NCI-H2107 treated with DMSO at 0.1 percent for 48 hours (cell line): ENCODE data around the gene CA5A.
"Not testable (repeated sequence)": the region's sequence is repeated elsewhere in the genome, so short reads cannot be mapped to it uniquely, and the experiment has no call there.

ENCODE experiments used
- DNase-seq: peaks from one replicate; lab custom pipeline; 2025; ENCODE audit not compliant: unreplicated experiment; lab: John Stamatoyannopoulos, UW

The CA5A gene

DNA sequence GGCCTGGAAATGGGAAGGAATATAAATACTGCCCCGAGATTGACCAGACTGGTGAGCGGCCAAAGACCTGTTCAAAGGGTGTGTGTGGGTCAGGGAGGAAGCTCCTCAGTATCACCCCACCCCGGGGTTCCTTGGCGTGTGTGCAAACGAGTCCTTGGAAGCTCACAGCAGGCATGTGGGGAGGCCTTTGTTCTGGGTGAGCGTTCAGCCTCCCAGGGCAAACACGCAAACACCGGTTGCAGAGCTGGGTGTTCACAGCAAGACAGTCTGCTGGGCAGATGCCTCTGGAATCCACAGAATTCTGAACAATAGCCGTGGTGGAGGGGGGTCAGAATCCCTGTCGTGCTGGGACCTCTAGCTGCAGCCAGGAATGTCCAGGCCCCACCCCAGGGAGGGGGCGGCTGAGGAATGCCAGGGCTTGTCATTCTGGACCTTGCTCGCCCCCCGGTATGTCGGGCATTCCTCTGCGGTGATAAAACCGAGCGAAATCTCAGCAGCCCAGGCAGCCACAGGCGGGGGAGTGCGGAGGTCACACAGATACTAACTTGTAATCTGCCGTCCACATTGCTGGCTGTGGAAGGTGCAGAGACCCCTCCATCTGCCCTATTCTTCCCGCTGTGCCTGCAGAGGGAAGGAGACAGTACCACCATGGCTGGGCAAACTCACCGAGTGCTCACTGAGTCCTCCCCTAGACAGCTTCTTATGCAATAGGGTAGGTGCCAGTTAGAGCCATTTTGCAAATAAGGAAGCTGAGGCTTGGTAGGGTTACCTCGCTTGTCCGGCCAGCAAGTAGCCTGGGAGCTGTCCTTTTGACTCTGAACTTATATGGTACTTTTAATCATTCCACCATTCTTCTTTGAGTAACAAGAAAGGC is 65.7 kb downstream of the CA5A start:
- not testable (repeated sequence) for DNase-seq

DNA sequence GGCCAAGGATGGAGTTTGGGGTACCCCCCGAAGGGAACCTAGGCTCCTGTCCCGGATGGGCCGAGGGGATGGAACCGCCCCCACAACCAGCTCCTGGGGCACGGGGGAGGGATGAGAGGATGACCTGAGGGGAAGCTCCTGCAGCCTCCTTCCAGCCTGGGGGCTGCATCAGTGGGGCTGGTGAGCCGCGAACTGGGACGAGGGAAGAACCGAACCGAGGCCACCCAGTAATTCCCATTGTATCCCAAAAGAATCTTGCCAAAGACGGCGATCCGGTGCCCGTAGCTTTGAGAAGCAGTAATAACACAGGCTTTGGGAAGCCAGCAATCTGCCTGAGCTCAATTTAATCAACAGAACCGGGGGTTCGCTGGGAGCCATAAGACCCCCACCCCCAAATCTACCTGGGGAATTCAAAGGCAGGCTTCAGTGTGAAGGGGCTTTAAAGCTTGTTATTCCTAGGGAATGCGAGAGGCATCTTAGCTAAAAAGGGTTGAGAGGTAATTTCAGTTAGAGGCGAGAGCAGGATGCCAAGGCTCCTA is 66.4 kb downstream of the CA5A start:
- DNase-seq: not testable (repeated sequence)

- DNase-seq: not testable (repeated sequence)
Measured at GRCh38 chr16:87869061-87869878, 67.1 kb downstream of the CA5A start, which contains the start of gene SLC7A5. TSS of gene SLC7A5 (minus strand) at chr16:87869507. CDS start at chr16:87869422, 85 bp downstream.

- DNase-seq: peak; percentile 21
Measured at GRCh38 chr16:87868254-87869029, 67.9 kb downstream of the CA5A start.

DNA sequence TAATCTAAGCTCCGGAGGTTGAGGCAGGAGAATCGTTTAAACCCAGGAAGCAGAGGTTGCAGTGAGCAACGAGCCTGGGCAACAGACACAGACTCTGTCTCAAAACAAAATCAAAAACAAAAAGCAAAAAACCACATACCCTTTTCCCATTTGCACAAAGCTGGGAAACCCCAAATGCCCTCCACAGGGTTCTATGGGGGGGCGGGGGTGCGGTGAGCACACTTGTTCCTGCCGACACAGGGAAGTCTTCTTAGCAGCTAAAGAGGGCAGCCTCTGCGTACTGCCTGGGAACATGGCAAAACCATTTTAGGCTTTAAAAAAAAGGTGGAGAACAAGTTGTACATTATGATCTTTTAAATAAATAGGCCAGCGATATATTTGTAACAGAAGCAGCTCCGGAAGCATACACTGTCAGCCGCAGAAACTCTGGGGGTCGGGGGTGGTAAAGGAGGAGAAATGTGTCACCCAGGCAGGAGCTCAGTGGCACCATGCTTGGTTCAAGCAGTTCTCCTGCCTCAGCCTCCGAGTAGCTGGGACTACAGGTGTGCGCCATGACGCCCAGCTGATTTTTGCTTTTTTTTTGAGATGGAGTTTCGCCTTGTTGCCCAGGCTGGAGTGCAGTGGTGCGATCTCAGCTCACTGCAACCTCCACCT is 70.3 kb downstream of the CA5A start:
- DNase-seq: not testable (repeated sequence)

- DNase-seq: no peak
Measured at GRCh38 chr16:87864331-87864989, 71.9 kb downstream of the CA5A start.

DNA sequence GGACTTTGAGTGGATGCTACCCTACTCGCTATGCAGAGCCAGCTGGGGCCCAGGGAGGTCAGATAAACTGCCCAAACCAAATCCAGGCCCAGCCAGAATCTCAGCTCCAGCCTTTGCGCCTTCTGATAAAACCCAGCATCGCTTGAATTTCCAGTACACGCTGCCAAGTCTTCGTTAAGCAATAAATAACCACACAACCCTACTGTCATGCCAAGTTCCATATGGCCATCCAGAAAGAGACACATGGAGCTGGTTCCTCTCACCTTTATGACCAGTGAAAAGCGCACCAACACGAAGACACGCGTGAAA is 73.0 kb downstream of the CA5A start:
- not testable (repeated sequence) for DNase-seq

DNA sequence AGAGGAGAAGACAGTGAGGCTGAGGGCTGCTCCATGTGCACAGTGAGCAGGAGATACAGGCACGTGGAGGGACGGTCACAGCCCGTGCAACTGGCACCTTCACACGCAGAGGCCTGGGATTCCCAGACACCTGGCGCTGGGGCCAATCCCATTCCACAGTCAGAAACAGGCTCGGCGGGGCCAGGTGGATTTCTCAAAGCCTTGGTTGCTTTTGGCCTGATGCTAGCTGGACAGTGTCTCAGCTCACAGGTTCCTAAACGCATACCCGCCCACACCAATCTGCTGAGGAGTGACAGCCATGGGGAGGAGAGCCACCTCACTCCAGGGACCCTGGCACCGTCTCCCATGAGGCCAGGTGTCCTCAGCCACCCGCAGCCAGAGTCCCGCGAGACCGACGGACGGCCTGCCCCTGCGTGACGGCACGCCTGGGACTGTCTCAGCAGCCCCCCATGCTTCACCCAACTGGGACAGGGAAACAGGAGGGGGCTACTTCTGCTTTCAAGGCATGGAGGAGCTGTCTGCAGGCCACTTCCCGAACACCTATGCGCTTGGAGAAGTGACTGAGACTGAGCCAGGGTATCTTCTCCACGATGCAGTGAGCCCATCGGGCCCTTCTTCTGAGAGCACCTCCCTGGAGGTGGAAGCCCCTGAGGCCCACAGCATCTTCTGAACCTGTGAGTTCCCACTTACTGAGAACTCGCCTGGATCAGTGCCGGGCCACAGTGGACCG is 73.6 kb downstream of the CA5A start:
- DNase-seq: not testable (repeated sequence)

DNA sequence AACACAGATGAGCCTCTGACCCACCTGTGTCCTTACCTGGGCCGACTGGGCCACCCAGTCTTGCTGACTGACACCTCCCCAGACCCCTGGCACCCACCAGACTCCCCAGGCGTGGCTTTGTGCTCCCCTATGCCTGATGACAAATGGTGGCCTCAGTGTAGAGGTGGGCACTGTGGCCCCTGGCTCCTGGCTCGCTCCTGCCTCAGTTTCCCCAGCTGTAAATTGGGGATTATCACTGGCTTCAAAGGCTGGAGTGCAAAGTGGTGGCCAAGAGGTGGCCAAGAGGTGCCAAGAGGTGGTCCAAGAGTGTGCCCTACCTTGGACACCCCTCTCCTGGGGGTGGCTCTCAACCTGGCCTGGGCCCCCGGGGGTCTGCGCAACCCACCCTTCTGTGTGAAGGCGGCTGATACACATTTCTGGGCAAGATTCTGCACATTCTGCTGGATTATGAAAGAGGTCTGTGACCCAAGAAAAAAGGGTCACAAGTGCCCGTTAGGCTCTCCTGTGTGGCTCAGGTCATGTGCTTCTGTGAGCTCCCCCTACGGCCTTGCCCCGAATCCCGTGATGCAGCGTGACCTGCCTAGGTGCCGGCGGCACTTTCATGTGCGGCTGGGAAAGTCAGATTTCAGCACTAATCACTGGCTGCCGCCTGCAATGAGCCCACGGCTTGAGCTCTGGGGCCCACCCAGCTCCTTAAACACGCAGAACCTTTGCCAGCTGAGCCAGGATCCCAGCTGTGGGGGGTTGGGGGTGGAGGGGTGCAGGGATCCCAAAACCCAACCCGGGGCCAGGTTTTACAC is 74.8 kb downstream of the CA5A start:
- not testable (repeated sequence) for DNase-seq

DNA sequence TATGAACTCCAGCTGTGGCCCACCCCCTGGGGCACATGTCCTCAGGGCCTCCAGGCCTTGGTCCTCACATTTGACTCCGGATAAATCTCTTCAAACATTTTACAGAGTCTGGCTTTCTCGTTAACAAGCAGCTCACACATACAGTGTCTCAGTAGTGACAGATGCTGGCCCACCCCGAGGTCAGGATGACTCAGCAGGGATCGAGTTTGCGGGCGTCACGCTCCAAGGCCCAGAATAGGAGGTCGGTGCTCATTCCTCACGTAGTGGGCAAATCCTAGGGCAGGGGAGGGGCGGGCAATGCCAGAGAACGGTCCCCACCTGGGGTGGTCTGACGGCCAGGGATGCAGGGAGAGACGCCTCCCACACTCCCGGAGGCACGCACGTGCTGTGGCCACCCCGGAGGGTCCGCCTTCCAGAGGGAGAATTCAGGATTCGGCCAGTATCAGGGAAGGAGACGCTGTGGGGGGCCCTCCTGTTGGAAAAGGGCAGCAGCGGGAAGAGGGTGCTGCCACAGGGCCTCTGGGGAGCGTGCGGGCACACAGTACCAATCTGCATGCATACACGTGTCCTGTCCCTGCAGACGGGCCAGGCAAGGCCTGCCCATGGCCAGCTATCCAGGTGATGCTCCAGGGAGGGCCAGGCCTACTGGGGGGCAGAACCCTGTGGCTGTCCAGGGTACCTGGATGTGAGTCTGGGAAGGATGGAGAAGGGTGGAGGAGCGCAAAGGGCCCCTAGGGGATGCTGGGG is 75.6 kb downstream of the CA5A start:
- no peak for DNase-seq

GRCh38 chr16:87858151-87858993 is 78.0 kb downstream of the CA5A start:
- not testable (repeated sequence) for DNase-seq

DNA sequence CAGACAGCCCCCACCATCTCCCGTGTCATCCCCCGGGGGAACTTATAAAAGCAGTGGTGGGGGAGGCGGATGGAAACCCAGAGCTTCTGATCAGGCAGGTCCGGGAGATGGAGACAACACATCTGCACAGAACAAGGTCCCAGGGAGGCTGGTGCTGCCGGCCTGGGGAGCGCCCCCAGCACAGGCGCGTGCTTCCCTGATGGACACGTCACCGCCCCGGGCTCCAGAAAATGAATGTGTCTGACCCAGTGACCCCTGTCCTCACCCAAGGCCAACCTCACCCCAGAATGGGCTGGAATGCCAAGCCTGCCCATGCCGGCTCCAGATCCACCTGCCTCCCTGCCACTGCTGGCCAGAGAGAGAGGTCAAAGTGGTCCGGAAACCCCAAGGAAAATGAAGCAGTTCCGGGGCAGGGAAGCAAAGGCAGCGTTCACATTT is 79.5 kb downstream of the CA5A start:
- DNase-seq: no peak

GRCh38 chr16:87855852-87856715 is 80.2 kb downstream of the CA5A start:
- DNase-seq: no peak

DNA sequence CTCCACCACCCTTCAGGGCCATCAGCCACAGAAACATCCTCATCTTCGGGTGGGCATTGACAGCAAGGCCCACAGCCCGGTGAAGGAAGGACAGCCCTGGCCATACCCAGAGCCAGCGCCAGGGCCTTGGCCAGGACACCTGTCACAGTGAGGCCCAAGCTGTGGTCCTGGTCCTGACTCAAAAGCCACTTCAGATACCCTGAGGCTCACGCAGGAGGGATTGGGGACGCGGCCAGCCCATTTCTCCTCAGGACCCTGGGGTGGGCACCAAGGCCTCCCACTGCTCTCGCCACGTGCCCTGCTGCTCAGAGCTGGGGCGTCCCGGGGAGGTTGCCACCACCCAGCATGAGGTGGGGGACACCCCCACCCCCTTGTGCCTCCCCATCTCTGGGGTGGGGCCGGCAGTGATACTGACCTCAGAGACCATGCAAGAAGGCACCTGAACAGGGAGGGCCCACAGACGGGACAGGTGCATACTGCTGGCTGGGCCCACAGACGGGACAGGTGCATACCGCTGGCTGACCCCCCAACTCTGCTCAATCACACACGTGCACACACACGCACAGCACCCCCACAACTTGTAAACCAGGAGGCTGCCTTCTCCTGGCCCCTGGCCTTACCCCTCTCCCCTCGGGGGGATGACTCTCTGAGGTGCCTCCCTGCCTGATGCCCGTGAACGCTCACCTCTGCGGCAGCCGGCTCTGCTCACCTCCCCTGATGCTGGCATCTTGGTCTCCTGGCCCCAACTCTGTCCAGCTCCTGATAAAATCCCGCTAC is 81.2 kb downstream of the CA5A start:
- DNase-seq: no peak
